Fibroblast of skin of left quadriceps (primary cell): ENCODE data around the gene GRK5.

Source experiments
- DNase-seq, 2 experiments: peaks; one replicate each; pipeline ENCODE4 v3.0.0-alpha.2; 2013; ENCODE audit warnings: low read depth in 2 of 2

Gene GRK5

GRCh38 chr10:119316002-119316358 lies 108.6 kb downstream of the GRK5 start:
- no peak for DNase-seq

DNA sequence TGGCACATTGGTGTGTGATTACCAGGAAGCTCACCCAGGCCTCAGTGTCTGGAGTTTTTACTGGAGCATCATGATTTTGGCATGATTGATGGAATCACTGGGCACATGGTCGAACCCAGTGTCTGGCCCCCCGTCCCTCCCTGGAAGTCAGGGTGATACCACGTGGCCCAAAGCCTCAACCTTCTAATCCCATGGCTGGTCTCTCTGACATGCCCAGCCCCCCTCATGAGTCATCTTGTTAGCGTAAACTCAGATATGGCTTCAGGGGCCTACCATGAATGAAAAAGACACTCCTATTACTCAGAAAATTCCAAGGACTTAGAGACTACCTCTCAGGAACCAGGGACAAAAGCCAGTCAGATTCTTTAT lies 109.3 kb downstream of the GRK5 start:
- peak in 1 of 2 experiments; percentile 60 for DNase-seq

DNA sequence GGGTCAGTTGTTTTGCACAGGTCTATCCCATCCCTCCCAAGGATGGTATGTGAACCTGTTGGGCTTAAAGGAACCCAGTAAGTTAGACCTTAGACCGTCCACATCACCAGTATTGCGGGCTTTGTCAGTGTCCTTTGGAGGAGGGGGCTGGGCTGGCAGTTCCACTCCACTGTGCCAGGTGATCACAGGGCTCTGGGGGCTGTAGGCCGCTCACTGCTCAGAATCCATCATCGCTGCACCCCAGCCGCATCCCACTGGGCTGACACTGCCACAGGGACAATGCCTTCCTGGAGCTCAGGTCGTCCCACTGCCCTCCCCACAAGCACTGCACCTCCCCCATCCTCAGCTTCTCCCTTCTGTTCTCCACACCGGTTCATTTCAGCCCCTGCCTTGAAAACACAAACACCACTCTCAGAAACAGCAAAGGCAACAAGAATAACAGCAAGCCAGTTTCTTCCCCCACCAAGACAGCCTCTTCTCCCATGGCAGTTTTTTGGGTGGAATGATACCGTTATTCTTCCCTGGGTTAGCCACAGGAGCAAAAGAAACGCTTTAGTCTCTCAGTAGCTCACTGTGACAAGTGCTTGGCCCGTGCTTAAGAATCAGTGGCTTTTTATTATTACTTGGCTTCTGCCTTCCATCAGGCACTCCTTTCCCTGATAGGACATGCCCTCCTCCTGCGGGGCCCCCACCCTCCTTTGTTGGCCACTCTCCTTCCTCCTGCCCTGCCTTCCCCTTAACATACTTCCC lies 111.2 kb downstream of the GRK5 start:
- no peak for DNase-seq

- DNase-seq, result no peak
Observed at GRCh38 chr10:119319161-119319919, 112.0 kb downstream of the GRK5 start.

- no peak for DNase-seq
Observed at GRCh38 chr10:119319920-119320258, 112.5 kb downstream of the GRK5 start.

DNA sequence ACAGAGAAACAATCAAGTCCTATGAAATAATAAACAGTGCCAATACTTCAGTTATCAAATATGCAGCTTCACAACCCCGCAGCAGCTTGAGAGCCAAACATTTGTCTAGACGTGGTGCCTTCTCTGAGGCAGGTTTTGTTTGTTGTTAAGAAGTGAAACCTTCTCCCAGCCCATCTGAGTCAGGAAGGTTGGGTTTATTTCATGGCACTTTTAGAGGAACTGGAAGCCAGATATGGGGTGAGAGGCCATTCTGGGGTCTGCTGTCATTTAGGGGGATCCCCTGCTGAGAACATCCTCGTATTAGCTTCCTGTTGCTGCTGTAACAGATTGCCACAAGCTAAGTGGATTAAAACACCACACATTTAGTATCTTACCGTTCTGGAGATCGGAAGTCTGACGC lies 113.6 kb downstream of the GRK5 start:
- DNase-seq, result no peak

DNA sequence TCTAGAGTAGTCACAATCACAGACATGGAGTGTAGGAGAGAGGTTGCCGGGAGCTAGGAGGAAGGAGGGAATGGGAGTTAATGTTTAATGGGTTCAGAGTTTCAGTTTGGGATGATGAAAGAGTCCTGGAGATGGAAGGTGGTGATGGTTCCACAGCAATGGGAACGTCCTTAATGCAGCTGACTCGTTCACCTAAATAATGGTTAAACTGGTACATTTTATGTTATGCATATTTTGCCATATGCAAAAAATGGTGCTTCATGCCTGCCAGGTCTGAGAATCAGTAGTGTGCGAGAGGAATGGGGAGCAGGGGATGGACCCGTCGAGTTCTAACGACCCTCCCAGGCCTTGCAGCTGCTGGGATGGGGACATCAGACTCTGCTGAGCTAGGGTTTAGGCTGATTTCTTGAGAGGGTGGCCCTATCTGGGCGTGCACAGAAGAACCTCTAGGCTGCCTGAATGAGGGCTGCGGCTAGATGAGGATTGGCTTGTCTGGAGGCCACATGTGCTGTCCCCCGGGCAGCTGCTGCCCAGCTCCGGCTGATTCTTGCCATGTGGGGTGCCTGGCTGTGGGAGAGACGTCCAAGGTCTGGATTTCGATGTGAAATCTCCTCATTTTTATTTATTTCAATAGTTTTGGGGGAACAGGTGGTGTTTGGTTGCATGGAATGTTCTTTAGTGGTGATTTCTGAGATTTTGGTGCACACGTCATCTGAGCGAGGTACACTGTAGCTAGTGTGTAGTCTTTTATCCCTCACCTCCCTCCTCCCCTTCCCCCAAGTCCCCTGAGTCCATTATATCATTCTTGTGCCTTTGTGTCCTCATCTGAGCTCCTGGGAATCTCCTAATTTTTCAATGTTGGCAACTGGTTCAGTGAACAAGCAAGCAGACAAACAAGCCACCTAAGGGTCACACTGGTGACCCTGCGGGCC lies 116.0 kb downstream of the GRK5 start:
- DNase-seq, result no peak

DNA sequence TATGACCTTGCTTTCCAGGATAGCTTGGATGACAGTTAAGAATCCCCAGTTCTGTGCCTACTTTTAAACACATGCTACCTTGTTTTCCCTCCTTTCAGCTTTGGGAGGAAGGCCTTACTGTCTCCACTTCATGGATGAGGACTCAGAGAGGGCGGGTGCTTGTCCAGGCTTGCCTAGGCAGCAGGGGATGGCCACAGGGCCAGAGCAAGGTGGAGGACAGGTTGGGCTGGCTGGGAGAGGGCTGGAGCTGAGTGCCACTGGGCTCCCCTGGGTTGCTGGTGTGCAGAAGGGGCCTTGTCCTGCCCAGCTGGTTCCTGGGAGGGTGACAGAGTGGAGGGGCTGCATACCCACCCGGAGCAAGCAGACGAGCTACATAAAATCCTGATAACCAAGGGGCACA lies 117.8 kb downstream of the GRK5 start:
- no peak for DNase-seq

- no peak for DNase-seq
Observed at GRCh38 chr10:119326167-119326566, 118.8 kb downstream of the GRK5 start.

DNA sequence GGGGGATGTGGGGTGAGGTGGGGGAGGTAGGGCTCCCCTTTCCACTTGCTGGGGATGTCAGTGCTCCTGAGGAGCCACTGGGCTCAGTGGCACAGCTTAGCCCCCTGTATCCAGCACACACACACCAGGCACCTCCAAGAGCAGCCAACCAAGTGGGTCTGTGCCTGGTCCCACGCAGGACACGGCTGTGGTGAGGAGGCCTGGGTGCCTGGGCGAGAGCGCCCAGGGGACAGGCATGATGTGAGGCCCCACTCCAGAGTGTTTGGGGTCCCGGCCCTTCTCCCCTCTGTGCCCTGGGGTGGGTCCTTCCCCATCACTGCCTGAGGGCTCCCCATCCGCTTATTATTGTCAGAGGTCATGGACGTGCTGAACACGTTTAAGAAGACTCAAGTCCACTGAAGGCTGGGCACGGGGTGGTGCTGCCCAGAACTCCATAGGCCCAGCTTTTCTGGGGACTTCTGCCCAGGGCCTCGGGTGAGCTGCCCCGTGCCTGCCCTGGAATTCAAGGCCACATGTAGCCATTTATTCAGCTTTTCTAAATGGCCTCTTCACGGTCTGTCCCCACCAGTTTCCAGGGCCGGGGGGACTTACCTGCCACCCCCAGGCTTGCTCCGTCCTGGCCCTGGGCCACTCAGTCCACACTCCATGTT lies 119.8 kb downstream of the GRK5 start:
- no peak for DNase-seq

- no peak for DNase-seq
Observed at GRCh38 chr10:119328223-119328622, 120.9 kb downstream of the GRK5 start.

DNA sequence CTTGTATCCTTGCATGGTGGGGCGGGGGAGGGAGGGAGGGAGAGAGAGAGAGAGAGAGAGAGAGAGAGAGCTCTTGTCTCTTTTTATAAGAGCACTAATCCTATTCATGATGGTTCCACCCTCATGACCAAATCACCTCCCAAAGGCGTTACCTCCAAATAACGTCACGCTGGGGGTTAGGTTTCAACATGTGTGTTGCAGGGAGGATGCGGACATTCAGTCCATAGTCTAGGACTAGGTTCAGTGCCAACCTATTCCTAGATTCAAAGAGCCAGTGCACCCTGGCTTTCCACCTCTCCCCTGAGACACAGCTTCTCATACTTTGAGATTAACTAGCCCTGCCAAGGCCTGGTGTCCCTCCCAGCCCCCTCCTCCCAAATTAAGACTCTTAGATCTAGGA lies 123.0 kb downstream of the GRK5 start:
- DNase-seq, result no peak

- DNase-seq, result no peak
Observed at GRCh38 chr10:119331061-119331460, 123.7 kb downstream of the GRK5 start.

- DNase-seq, result no peak
Observed at GRCh38 chr10:119333146-119333792, 125.9 kb downstream of the GRK5 start.

DNA sequence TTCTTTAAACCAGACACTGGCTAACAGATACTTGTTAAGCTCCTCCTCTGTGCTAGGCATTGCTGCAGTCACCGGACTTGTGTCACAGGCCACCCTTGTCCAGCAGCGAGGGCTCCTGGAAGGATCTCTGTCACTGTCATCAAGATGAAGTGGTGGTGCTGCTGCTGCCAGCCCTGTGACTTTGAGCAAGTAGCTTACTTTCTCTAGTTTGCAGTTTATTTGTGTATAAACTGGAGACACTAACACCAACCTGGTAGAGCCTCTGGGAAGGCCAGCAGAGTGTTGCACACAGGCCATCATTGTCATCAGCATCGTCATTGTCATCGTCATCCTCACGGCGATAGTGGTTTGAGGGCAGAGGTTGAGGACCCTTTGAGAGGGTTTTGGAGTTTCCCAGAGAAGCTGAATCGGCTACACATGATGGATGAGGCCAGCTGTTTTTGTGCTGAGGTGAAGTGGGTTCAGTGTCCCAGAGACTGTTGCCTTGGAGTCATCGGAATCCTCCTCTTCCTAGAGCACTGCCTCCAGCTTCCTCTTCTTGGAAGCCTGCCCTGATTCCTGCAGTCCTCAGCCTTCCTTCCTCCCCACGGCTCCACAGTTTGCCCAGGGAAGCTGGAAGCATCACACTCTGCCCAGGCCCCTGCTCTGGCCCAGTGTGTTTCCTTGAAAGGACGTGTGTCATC lies 128.4 kb downstream of the GRK5 start:
- DNase-seq, result no peak

GRCh38 chr10:119336599-119336998 lies 129.2 kb downstream of the GRK5 start:
- DNase-seq, result no peak

DNA sequence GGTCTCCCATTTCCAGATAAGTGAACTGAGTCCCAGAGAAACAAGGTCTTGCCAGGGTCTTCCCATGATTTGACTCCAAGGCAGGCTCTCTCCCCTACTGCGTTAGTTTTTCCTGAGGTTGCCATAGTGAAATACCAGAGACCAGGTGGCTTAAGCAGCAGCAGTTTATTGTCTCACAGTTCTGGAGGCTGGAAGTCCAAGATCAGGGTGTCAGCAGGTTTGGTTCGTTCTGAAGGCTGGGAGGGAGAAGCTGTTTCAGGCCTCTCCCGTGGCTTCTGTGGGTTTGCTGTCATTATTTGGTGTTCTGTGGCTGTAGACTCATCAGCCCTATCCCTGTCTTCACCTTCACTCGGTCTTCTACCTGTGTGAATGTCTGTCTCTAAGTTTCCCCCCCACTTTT lies 129.9 kb downstream of the GRK5 start:
- DNase-seq, result no peak

DNA sequence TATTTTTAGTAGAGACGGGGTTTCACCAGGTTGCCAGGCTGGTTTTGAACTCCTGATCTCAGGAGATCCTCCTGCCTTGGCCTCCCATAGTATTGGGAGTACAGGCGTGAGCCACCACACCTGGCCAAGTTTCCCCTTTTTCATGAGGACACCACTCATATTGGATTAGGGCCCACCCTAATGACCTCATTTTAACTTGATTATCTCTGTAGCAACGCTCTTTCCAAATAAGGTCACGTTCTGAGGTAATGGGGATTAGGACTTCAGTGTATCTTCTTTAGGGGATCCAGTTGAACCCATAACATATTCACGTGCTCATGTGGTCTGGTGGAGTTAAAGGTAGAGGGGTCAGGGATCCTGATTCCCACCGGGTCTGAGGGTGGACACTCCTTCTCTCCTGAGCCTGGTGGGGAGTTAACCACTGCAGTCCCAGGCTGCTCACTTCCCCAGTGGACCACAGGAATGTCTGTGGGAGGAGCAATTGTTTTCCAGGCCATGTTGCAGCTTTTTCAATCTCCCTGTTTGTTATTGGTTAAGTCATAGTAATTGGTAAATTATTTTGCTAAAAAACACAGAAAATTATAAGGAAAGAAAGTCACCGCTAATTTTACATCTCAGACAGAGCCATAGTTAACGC lies 130.5 kb downstream of the GRK5 start:
- DNase-seq, result no peak

- no peak for DNase-seq
Observed at GRCh38 chr10:119339109-119339508, 131.7 kb downstream of the GRK5 start.

GRCh38 chr10:119340893-119341458 lies 133.6 kb downstream of the GRK5 start:
- DNase-seq, result no peak
